HG02852 (cell line): ENCODE results near the gene NFAT5.
"Not testable (repeated sequence)": the region's sequence is repeated elsewhere in the genome, so short reads cannot be mapped to it uniquely, and the experiment has no call there.

Source experiments
- ATAC-seq: cut with Tn5 transposase; IDR thresholded peaks from one replicate; pipeline ENCODE4 v1.9.1; 2021; ENCODE audit warnings: mild to moderate bottlenecking, moderate library complexity; ENCODE audit not compliant: unreplicated experiment

Gene NFAT5

GRCh38 chr16:69636563-69637146 lies 70.9 kb downstream of the NFAT5 start:
- not testable (repeated sequence) for ATAC-seq

GRCh38 chr16:69637206-69637865 lies 71.6 kb downstream of the NFAT5 start:
- not testable (repeated sequence) for ATAC-seq

GRCh38 chr16:69643997-69644396 lies 78.2 kb downstream of the NFAT5 start:
- ATAC-seq = not testable (repeated sequence)

DNA sequence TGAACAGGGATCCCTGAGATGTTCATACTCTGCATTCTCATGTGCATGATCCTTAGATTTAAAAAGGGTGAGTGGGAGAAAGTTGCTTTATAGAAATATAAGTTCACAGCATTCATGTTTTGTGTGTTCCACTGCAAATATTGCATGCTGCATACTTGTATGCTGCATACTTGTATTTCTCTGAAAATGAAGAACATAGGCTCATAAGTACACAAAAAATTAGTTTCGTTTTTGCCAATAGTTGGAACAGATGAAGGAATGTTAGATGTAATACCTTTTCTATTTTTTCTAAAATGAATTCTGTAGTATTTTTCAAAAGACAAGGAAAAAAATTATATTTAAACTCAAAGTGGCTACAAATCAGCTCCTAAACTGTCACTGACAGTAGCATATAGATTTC lies 79.0 kb downstream of the NFAT5 start:
- ATAC-seq = no peak

GRCh38 chr16:69647020-69647419 lies 81.3 kb downstream of the NFAT5 start:
- no peak for ATAC-seq

GRCh38 chr16:69651217-69651616 lies 85.5 kb downstream of the NFAT5 start:
- ATAC-seq = no peak

DNA sequence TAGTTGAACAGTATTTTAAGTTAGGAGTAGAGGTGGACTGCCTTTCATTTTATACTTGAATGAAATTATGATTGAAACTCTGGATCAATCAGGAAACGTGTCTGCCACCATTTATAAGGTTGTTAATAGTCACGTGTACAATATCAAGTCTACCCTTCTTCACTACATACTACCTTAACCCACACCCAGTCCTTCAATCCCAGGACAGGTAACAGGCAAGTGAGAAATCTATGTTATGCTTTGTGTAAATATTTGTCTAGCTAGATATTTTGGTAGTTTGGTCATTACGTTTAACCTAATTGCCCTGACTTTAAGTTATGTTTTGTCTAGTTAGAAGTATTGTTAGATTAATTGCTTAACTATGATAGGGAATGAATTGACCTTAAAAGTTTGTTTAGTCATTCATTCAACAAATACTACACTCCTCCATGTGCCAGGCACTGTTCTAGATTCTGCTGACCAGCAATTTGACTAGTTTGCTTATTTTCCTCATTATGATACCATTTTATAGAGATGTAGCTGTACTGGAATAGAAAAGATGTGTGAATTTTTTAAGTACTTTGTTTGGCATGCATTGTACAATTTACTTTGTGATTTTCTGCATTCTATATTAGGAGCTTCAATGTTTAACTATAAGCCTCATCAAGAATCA lies 88.6 kb downstream of the NFAT5 start:
- ATAC-seq = no peak

- no peak for ATAC-seq
Observed at GRCh38 chr16:69660166-69660565, 94.4 kb downstream of the NFAT5 start.

- ATAC-seq = no peak
Observed at GRCh38 chr16:69662901-69663300, 97.1 kb downstream of the NFAT5 start.

DNA sequence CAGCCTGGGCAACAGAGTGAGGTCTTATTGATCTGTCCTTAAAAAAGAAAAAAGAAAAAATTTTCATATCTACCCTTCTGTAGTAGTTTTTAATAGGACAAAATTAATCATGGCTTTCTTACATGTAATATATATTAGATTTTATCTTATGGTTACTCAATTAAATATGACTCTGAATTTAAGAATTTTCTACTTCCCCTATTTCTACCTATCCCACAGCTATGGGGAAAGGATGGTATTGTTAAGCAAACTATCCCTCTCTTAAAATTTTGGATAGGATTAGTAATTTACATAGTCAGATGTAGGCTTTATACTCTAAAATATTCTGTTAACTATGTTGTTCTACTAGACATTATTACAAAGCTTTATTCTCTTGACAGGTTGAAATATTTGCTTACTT lies 98.1 kb downstream of the NFAT5 start:
- ATAC-seq = no peak

- ATAC-seq = no peak
Observed at GRCh38 chr16:69669577-69669976, 103.8 kb downstream of the NFAT5 start.

DNA sequence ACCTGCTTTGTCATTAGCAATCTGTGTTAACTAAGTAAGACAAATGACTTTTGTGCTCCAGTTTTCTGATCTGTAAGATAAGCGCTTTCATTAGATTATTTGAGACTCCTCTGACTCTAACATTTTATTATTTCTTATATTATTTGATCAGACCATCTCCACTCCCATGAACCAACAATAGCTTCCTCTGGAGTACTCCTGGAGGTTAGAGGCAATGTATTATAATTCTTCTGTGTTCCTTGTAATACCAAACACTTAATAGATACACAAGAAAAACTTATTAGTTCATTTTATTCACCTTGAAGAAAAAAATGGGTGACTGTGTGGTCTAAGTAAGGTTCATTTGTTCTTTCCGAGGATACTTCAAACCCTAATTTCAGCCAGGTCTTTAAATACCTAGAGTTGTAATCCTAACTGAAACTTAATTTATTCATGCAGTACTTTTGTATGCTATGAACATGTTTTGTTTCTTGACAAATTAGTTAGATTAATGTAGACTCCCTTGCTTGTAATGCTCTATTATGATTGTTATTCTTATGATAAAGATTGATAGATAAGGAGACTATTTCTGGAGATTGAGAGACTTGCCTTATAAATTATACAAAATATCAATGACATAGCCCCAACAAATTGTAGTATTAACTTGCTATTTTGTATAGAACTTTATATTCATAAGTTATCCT lies 106.7 kb downstream of the NFAT5 start:
- no peak for ATAC-seq

DNA sequence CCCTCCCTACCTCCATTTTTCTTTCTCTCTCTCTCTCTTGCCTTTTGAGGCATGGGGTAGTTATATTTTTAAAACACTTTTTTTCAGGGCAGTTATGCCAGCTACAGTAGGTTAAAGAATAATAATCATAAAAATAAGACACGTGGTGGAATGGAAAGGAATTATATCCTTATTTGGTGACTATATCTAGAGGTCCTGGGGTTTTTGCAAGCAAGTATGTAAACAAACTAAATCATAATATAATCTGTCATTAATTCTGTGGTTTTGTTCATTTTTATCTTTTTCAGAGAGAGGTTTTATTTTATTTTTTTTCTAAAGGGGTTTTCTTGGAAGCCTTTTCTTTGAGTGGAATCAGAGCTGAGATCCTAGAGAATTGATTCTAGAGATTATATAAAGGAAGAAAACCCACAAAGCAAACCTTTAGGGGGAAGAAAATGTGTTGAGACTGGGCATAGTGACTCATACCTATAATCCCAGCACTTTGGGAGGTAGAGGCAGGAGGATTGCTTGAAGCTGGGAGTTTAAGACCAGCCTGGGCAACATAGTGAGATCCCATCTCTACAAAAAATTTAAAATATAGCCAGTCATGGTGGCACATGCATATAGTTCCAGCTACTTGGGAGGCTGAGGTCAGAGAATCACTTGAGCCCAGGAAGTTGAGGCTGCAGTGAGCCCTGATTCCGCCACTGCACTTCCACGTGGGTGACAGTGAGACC lies 107.4 kb downstream of the NFAT5 start:
- ATAC-seq = no peak

- no peak for ATAC-seq
Observed at GRCh38 chr16:69680358-69680757, 114.6 kb downstream of the NFAT5 start.

DNA sequence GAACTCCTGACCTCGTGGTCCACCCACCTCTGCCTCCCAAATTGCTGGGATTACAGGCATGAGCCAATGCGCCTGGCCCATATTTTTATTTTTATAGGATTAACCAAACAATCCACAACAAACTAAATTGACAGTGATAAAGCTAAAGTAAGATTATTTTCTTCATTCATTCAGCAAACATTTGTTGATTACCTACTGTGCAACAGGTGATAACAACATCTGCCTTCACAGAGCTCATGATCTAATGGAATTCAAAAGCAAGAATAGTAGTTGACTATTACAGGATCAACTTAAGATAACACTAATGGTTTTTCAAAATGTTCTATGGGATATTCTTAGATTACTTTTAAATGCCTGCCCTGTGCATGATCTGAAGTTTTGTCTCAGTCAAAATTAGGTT lies 122.8 kb downstream of the NFAT5 start:
- no peak for ATAC-seq

DNA sequence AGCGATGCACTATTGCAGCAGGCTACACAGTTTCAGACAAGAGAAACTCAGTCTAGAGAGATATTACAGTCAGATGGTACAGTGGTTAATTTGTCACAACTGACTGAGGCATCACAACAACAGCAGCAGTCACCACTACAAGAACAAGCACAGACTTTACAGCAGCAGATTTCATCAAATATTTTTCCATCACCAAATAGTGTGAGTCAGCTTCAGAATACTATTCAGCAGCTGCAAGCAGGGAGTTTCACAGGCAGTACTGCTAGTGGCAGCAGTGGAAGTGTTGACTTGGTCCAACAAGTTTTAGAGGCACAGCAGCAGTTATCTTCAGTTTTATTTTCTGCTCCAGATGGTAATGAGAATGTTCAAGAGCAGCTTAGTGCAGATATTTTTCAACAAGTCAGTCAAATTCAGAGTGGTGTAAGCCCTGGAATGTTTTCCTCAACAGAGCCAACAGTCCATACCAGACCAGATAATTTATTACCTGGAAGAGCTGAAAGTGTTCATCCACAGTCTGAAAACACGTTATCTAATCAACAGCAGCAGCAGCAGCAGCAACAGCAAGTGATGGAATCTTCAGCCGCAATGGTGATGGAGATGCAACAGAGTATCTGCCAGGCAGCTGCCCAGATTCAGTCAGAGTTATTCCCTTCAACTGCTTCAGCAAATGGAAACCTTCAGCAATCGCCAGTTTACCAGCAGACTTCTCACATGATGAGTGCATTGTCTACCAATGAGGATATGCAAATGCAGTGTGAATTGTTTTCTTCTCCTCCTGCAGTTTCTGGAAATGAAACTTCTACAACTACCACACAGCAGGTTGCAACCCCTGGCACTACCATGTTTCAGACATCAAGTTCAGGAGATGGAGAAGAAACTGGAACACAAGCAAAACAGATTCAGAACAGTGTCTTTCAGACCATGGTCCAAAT lies 126.5 kb downstream of the NFAT5 start:
- ATAC-seq = no peak

GRCh38 chr16:69693916-69694315 lies 128.2 kb downstream of the NFAT5 start:
- no peak for ATAC-seq

DNA sequence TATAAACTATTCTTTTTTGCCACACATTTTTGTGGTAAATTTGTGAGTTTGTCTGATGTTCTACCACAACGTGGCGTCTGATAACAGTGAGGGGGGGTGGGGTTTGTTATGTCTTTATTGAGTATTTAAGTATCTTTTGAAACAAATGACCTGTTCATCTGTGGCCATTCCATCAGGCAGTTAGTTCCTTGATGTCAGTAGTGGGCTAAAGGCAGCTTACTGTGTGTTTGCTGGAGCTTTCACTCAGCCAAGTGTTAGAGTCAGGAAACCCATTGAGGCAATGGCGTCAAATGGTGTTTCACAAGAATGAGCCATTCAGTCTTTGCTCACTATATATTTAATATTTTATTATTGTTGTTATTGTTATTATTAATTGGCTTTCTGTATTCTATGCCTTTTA lies 132.6 kb downstream of the NFAT5 start:
- no peak for ATAC-seq

GRCh38 chr16:69699915-69700314 lies 134.1 kb downstream of the NFAT5 start:
- ATAC-seq = no peak

DNA sequence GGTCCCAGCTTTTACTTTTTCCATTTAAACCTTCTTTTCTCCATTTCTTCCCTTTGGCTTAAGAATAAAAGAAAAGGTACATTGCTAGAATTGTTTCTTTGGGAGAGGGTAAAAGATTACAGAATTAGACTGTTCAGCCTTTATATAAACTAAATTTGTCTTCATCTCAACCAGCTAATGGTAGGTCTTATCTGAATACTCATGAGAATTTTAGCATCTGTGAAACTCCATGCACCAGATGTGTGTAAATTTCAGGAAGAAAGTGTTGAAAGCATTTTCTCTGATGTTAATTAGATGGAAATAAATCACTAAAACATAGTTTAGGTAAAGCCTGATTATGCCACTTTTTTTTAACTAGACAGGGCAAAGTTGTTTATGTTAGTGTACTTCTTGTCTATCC lies 135.7 kb downstream of the NFAT5 start:
- ATAC-seq = no peak
